NK-92 (cell line): ENCODE data around the gene AQP6.

Source experiments
- DNase-seq: peaks from one replicate; lab custom pipeline; 2025; ENCODE audit not compliant: unreplicated experiment; lab: John Stamatoyannopoulos, UW

Gene AQP6

DNA sequence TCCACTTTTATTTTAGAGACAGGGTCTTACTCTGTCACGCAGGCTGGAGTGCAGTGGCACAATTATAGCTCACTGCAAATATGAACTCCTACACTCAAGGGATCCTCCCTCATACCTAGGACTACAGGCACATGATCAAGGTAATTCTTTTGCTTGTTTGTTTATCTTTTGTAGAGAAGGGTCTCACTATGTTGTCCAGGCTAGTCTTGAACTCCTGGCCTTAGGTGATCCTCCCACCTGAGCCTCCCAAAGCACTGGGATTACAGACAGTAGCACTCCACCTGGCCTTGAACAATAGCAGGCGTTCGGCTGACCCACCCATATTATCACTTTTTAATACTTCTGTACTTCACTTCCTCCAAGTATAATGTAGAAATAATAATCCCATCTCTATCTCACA is 53.9 kb downstream of the AQP6 start:
- DNase-seq, result no peak
